HepG2 (cell line): ENCODE results near the gene TMEM255B. TPM values are rescaled to one million over a fixed set of nuclear protein-coding genes. Genes with fewer than 3 reads are reported as not detected.

Experiments
- ATAC-seq: fragments of 200-7000 bp; cut with Tn5 transposase; 3 replicates; pipeline ENCODE4 v1.9.1; 2020; ENCODE audit warnings: mild to moderate bottlenecking, moderate library complexity
- BruUV-seq: library from RNA; stranded (reverse); fragments of 400-500 nt; replicated peaks from 2 replicates; lab custom pipeline; 2021; lab: Mats Ljungman, UMichigan
- CTCF ChIA-PET: fragments of 300-600 bp; formaldehyde crosslinking; extraction: SDS; loops from one replicate; lab custom pipeline; 2021; ENCODE audit warnings: low total read pairs, inconsistent platforms, low intra/inter-chr PET ratio; lab: Yijun Ruan, JAX
- POLR2A ChIA-PET: fragments of 350-600 bp; sonication (Branson Sonifier 250); formaldehyde crosslinking; loops from one replicate; lab custom pipeline; 2020; ENCODE audit warnings: antibody characterized with exemption, inconsistent platforms; lab: Yijun Ruan, JAX
- DNase-seq: peaks from one replicate; pipeline ENCODE4 v3.0.0-alpha.2; 2015; ENCODE audit warnings: low spot score
- FAIRE-seq: peaks from 3 replicates; lab custom pipeline; 2011; peaks lifted over from hg19 to GRCh38; lab: Jason Lieb, UNC
- H2AFZ ChIP-seq: one replicate; pipeline ENCODE4 v1.6.1; 2011; ENCODE audit warnings: low read length, inconsistent platforms
- H3K27ac ChIP-seq: fragments of 300-600 bp; 3 replicates; pipeline ENCODE4 v1.8.0; 2011; ENCODE audit warnings: mixed run types, mild to moderate bottlenecking, mixed read lengths, low read length, inconsistent platforms; ENCODE audit not compliant: insufficient read depth; ENCODE audit errors: extremely low read length
- H3K27me3 ChIP-seq, 2 experiments: fragments of 200-600 bp in 1 of 2; 2 replicates in 1 of 2; 3 replicates in 1 of 2; pipeline versions ENCODE4 v1.6.0 to v1.8.0; 2011; ENCODE audit warnings: low read length in 2 of 2, mild to moderate bottlenecking in 2 of 2, moderate library complexity in 2 of 2, inconsistent platforms in 1 of 2; ENCODE audit not compliant: insufficient read depth in 2 of 2, control insufficient read depth in 1 of 2
- H3K36me3 ChIP-seq, 2 experiments: fragments of 200-600 bp in 1 of 2; replicated peaks in 1 of 2; 2 replicates in 1 of 2; 3 replicates in 1 of 2; pipeline versions ENCODE4 v1.5.1 to v1.8.0; 2011; ENCODE audit warnings: low read length in 2 of 2, inconsistent platforms in 1 of 2; ENCODE audit not compliant: insufficient read depth in 2 of 2, control insufficient read depth in 1 of 2
- H3K4me1 ChIP-seq: 2 replicates; pipeline ENCODE4 v1.5.1; 2012; ENCODE audit warnings: low read length, inconsistent platforms; ENCODE audit not compliant: insufficient read depth
- H3K4me2 ChIP-seq: 2 replicates; pipeline ENCODE4 v1.6.0; 2011; ENCODE audit warnings: low read depth, low read length, inconsistent platforms
- H3K4me3 ChIP-seq, 3 experiments: fragments of 200-600 bp in 1 of 3; sonication (generic), shearing (Covaris generic) in 1 of 3; replicated peaks in 1 of 3; 2 replicates each; pipeline ENCODE4 v1.5.1; 2011 to 2016; ENCODE audit warnings: low read length in 3 of 3, inconsistent platforms in 2 of 3, low read depth in 2 of 3, mild to moderate bottlenecking in 2 of 3, control low read depth in 1 of 3, mixed read lengths in 1 of 3; ENCODE audit not compliant: insufficient read depth in 1 of 3
- H3K79me2 ChIP-seq: one replicate; pipeline ENCODE4 v1.6.1; 2011; ENCODE audit warnings: low read length, inconsistent platforms; ENCODE audit not compliant: insufficient read depth
- H3K9ac ChIP-seq: 2 replicates; pipeline ENCODE4 v1.6.0; 2011; ENCODE audit warnings: mild to moderate bottlenecking, low read depth, low read length, inconsistent platforms; ENCODE audit not compliant: insufficient read depth
- H3K9me3 ChIP-seq: 2 replicates; pipeline ENCODE4 v1.5.1; 2012; ENCODE audit warnings: mild to moderate bottlenecking, low read length
- H4K20me1 ChIP-seq: 2 replicates; pipeline ENCODE4 v1.6.0; 2011; ENCODE audit warnings: inconsistent platforms, mild to moderate bottlenecking, low read length, moderate library complexity; ENCODE audit not compliant: insufficient read depth
- CREB1 ChIP-seq, 2 experiments: fragments of 450-650 bp in 1 of 2; IDR thresholded peaks; 2 replicates each; pipeline ENCODE4 v1.6.1; 2016 to 2017; ENCODE audit warnings: control low read depth in 1 of 2, mild to moderate bottlenecking in 1 of 2, missing compliant biosample characterization in 1 of 2, missing genetic modification characterization in 1 of 2
- RBM22 ChIP-seq: fragments of 200-400 bp; formaldehyde crosslinking; optimal IDR thresholded peaks from 2 replicates; pipeline ENCODE3; 2017; ENCODE audit warnings: mild to moderate bottlenecking, low read length, moderate library complexity
- RFX1 ChIP-seq: fragments of 450-650 bp; IDR thresholded peaks from 2 replicates; pipeline ENCODE4 v1.6.1; 2017
- SMC3 ChIP-seq: IDR thresholded peaks from 2 replicates; pipeline ENCODE4 v1.6.1; 2011; ENCODE audit warnings: low read length, improper control_type of control experiment
- ZNF33B ChIP-seq: sonication (generic); formaldehyde crosslinking; IDR thresholded peaks from 2 replicates; pipeline ENCODE4 v1.5.1; 2020; ENCODE audit warnings: mild to moderate bottlenecking, missing genetic modification reagents
- ZSCAN22 ChIP-seq: sonication (generic); formaldehyde crosslinking; IDR thresholded peaks from 2 replicates; pipeline ENCODE4 v1.4.0; 2020; ENCODE audit warnings: mild to moderate bottlenecking, missing genetic modification reagents
- WGBS: methylation state at CpG from one replicate; pipeline ENCODE4 v1.1.6; 2017; ENCODE audit warnings: low lambda C conversion rate; 5-methylcytosine and 5-hydroxymethylcytosine counted together
- in situ Hi-C: cut with HindIII; loops from 2 replicates; pipeline ENCODE4 v1.10.0; 2017; ENCODE audit warnings: low pct_unique_long_range_greater_than_20kb; ENCODE audit not compliant: extremely low pct_ligation_motif_present
- intact Hi-C: fragments of 100-400 bp; cut with micrococcal nuclease; formaldehyde crosslinking; loops from one replicate; pipeline ENCODE4 v1.10.0; 2022; ENCODE audit not compliant: unreplicated experiment
- polyA plus RNA-seq, 8 experiments: library from polyadenylated mRNA; depleted of rRNA in 3 of 8; stranded (reverse) in 7 of 8; unstranded in 1 of 8; fragments of >200 nt; fragmentation: Illumina TruSeq in 4 of 8; extraction: Trizol in 4 of 8; gene quantifications; 2 replicates each; pipeline versions ENCODE4 v1.2.1 to v1.2.3, GENCODE V29; 2011 to 2016; ENCODE audit warnings: low read depth in 4 of 8, missing spikeins in 1 of 8, mixed read lengths in 1 of 8; ENCODE audit not compliant: insufficient read depth in 1 of 8
- total RNA-seq, 5 experiments: library from RNA; depleted of rRNA; stranded (reverse); fragments of >200 nt; fragmentation: Illumina TruSeq; extraction: Trizol; gene quantifications; 2 replicates each; pipeline ENCODE4 v1.2.3, GENCODE V29; 2016; ENCODE audit warnings: low read depth in 1 of 5
- TF ChIP-seq, protein P1 (sequence below): sonication (generic); formaldehyde crosslinking; IDR thresholded peaks from 2 replicates; pipeline ENCODE4 v1.8.1; 2023; ENCODE audit warnings: mild to moderate bottlenecking, moderate library complexity, missing genetic modification reagents

Gene TMEM255B
- total and polyA plus RNA-seq, 2 of the 13 experiments (the other 11 are each of a cell fraction or from before 2014, with no cell fraction given) = not detected

DNA sequence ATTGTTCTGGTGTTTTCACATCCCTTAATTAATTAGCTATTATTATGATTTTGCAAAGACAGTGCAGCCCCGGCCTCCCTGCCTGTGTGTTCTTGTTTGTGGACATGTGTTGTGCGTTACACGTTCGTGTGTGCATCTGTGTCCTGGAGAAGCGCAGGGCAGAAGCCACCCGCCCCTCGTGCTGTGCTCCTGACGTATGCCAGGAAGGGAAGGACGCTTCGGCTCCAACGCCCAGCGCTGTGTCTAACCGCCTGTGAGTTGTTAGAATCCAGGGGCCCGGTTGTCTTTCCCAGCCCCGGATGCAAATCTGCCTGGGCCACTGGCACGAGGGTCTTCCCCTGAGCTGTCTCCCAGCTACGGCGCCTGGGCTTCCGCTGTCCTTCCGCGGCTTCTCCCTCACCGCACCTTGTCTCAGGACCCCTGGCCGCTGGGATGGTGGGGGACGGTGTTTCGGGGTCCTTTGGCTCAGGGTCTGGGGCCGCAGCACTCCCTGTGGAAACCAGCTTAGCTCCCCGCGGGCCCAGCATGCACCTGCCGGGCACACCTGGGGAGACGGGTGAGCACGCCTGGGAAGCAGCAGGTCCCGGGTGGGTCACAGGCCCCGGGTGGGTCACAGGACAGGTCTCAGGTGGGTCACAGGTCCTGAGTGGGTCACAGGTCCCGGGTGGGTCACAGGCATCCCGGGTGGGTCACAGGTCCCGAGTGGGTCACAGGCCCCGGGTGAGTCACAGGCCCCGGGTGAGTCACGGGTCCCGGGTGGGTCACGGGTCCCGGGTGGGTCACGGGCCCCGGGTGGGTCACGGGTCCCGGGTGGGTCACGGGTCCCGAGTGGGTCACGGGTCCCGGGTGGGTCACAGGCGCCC is 53.4 kb downstream of the TMEM255B start:
- intact Hi-C loops (no loop called here), in situ Hi-C loops (no loop called here)
- Histone ChIP-seq H3K4me2 (no peak overlapping the region), H3K9me3 (peaks cover 17% of the 10 kb centered on the region), H3K36me3 (no peaks in the 10 kb centered on the region), H4K20me1 (no peaks in the 10 kb centered on the region), H3K4me1 (peaks cover 12% of the 10 kb centered on the region; the same call in 1 of the 2 replicates), H3K27ac (no peak overlapping the region), H3K4me3 (no peak overlapping the region), H3K9ac (no peak overlapping the region), H3K79me2 (no peaks in the 10 kb centered on the region), H3K27me3 (peaks cover 4 to 21% of the 10 kb centered on the region in 2 experiments; a peak in 3 of 5 replicates), H2AFZ (no peak overlapping the region)
- ATAC-seq = no peak
- DNase-seq = no peak
- BruUV-seq = no TSS peak
- FAIRE-seq = no peak
- 65% methylated on average over 19 of the region's 51 CpGs for WGBS
- ChIA-PET CTCF (no interaction called here), POLR2A (no interaction called here)
- TF ChIP-seq CREB1 (IDR thresholded peaks at IDR 0.05) (0 out of 2 replicates have a peak, but pooled peaks have one; percentile 15), CREB1 (CRISPR knock-in tag; IDR thresholded peaks at IDR 0.05) (no peak)
- TF ChIP-seq, protein P1, sequence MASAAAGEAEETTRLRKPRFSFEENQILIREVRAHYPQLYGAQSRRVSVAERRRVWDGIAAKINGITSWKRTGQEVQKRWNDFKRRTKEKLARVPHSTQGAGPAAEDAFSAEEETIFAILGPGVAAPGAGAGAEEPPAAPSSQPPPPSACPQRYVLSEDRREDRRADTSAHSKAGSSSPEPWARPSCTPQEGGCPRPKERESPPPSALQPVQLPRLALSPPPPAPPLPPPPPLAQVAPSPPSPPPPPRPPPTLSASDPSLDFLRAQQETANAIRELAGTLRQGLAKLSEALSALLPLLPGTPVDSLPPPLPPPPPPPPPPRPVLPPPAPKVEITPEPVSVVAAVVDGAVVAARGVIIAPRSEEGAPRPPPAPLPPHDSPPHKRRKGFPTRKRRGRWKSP (CRISPR knock-in tag) = no peak

DNA sequence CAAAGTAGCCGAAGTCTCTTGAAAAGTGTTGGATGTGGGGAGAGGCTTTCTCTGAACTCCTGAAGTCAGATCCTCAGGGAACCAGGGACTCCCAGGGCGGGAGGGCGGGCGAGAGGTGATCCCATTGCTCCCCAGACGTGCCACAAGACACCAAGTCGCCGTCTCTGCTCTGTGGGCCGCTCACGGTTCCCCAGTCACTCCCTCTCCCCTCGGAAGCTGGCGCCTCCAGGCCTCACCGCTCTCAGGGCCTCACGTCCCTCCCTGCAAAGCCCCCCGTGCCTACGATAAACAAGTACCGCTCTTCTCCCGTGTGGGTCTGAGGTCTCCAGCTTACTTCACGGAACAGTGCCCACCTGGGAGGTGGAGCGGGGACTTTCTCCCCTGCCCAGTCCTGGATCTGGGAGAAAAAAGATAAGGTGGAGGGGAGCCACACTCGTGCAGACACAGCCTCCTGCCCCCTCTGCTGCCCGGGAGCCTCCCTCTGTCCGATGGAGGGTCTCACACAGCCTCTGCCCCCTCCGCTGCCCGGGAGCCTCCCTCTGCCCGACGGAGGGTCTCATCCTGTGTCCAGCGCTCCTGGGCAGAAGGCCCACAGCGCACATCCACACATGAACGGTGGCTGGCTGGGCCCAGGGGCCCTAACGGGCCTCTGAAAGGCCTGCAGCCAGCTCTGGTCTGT is 54.2 kb downstream of the TMEM255B start:
- 52% methylated on average over 13 of the region's 30 CpGs for WGBS
- H2AFZ ChIP-seq = no peak overlapping the region
- H3K4me1 ChIP-seq = peaks cover 12% of the 10 kb centered on the region; the same call in 1 of the 2 replicates
- CTCF ChIA-PET = no interaction called here
- H3K36me3 ChIP-seq = no peaks in the 10 kb centered on the region
- no peak for FAIRE-seq
- no peak for DNase-seq
- H3K79me2 ChIP-seq = no peaks in the 10 kb centered on the region
- H3K27me3 ChIP-seq = peaks cover 4 to 21% of the 10 kb centered on the region in 2 experiments; a peak in 3 of 5 replicates
- intact Hi-C loops (no loop called here), in situ Hi-C loops (no loop called here)
- no peak overlapping the region for H3K4me2 ChIP-seq
- peak; percentile 8 for ATAC-seq
- H4K20me1 ChIP-seq = no peaks in the 10 kb centered on the region
- H3K4me3 ChIP-seq = no peak overlapping the region; a peak in 1 of 6 replicates
- POLR2A ChIA-PET = no interaction called here
- peaks cover 9% of the 10 kb centered on the region for H3K9me3 ChIP-seq
- no TSS peak for BruUV-seq
- H3K27ac ChIP-seq = no peak overlapping the region
- H3K9ac ChIP-seq = no peak overlapping the region
- TF ChIP-seq ZSCAN22 (CRISPR knock-in tag) (no peak), RFX1 (no peak), ZNF33B (CRISPR knock-in tag) (no peak), RBM22 (no peak), SMC3 (no peak)
